OCI-LY3 (cell line): Measurements from ENCODE around the gene SUV39H1.

Source experiments
- H2AFZ ChIP-seq: fragments of 200-600, 300-600 bp; shearing (Covaris generic); 2 replicates; pipeline ENCODE4 v1.6.0; 2014; ENCODE audit warnings: antibody characterized with exemption, low read depth, low read length
- H3K27ac ChIP-seq: fragments of 200-600, 300-600 bp; sonication (generic); 2 replicates; pipeline ENCODE4 v1.5.1; 2014; ENCODE audit warnings: mild to moderate bottlenecking, low read length, moderate library complexity, mixed read lengths
- H3K27me3 ChIP-seq: fragments of 200-600, 300-600 bp; sonication (generic); 2 replicates; pipeline ENCODE4 v1.6.1; 2014; ENCODE audit warnings: low read depth, low read length, mixed read lengths
- H3K36me3 ChIP-seq: fragments of 200-600, 300-600 bp; sonication (generic); replicated peaks from 2 replicates; pipeline ENCODE3; 2014; ENCODE audit warnings: low read depth, low read length, mixed read lengths
- H3K4me1 ChIP-seq: fragments of 300-600, 200-600 bp; sonication (generic); 2 replicates; pipeline ENCODE4 v1.6.1; 2014; ENCODE audit warnings: low read length, mixed read lengths
- H3K4me2 ChIP-seq: fragments of 200-600, 300-600 bp; sonication (generic); 2 replicates; pipeline ENCODE4 v1.6.1; 2014; ENCODE audit warnings: low read length, mixed read lengths
- H3K4me3 ChIP-seq: fragments of 300-600, 200-600 bp; sonication (generic); 2 replicates; pipeline ENCODE4 v1.5.1; 2014; ENCODE audit warnings: antibody characterized with exemption, mild to moderate bottlenecking, low read length, moderate library complexity
- H3K79me2 ChIP-seq: fragments of 300-600, 200-600 bp; shearing (Covaris generic); 2 replicates; pipeline ENCODE4 v1.6.1; 2014; ENCODE audit warnings: mild to moderate bottlenecking, low read length, mixed read lengths
- H3K9ac ChIP-seq: fragments of 300-600, 200-600 bp; shearing (Covaris generic); 2 replicates; pipeline ENCODE4 v1.6.0; 2014; ENCODE audit warnings: mild to moderate bottlenecking, low read length, moderate library complexity
- H3K9me3 ChIP-seq: fragments of 200-600, 300-600 bp; shearing (Covaris generic); 2 replicates; pipeline ENCODE4 v1.6.1; 2014; ENCODE audit warnings: low read length, mixed read lengths; ENCODE audit not compliant: insufficient read depth
- H4K20me1 ChIP-seq: fragments of 200-600, 300-600 bp; sonication (generic); 2 replicates; pipeline ENCODE4 v1.6.1; 2016; ENCODE audit warnings: low read length, mixed read lengths; ENCODE audit not compliant: insufficient read depth
- EZH2phosphoT487 ChIP-seq: fragments of 200-600 bp; shearing (Covaris generic); IDR thresholded peaks from 2 replicates; pipeline ENCODE4 v1.6.1; 2018; ENCODE audit warnings: antibody characterized with exemption, mixed run types, low read depth
- TF ChIP-seq, protein P1 (sequence below): fragments of 200-600, 300-600 bp; sonication (generic); IDR thresholded peaks from 2 replicates; pipeline ENCODE4 v1.5.1; 2014; ENCODE audit warnings: antibody characterized with exemption, low read length, low read depth

The SUV39H1 gene

DNA sequence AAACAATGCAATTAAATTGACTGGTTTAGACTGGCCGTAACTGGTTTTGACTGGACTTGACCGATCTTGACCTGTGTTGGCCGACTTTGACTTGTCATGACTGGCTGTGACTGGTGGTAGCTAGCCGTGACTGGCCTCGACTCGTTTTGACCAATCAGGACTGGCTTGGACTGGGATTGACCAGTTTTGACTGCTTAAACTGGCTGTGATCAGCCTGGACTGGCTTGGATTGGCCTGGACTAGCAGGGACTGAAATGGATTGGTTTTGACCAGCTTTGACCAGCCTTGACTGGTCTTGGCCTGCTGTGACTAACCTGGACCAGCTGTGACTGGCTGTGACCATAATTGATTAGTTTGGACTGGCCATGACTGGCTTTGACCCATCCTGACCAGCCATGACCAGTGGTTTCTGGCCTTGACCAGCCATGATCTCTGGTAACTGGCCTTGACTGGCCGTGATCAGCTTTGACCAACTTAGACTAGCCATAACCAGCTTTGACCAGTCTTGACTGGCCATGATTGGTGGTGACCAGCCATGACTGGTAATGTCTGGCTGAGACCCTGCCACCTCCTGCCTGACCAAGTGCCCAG is 13.1 kb downstream of the SUV39H1 start:
- Histone ChIP-seq H3K9me3 (no peaks in the 10 kb centered on the region), H3K27me3 (no peaks in the 10 kb centered on the region), H3K4me1 (no peaks in the 10 kb centered on the region), H3K4me2 (no peak overlapping the region), H3K27ac (no peak overlapping the region), H4K20me1 (no peaks in the 10 kb centered on the region), H3K36me3 (peaks cover 9% of the 10 kb centered on the region), H2AFZ (no peak overlapping the region), H3K4me3 (no peak overlapping the region), H3K9ac (no peak overlapping the region), H3K79me2 (peaks cover 2% of the 10 kb centered on the region; the same call in 1 of the 2 replicates)
- TF ChIP-seq EZH2phosphoT487: no peak
- TF ChIP-seq, protein P1, sequence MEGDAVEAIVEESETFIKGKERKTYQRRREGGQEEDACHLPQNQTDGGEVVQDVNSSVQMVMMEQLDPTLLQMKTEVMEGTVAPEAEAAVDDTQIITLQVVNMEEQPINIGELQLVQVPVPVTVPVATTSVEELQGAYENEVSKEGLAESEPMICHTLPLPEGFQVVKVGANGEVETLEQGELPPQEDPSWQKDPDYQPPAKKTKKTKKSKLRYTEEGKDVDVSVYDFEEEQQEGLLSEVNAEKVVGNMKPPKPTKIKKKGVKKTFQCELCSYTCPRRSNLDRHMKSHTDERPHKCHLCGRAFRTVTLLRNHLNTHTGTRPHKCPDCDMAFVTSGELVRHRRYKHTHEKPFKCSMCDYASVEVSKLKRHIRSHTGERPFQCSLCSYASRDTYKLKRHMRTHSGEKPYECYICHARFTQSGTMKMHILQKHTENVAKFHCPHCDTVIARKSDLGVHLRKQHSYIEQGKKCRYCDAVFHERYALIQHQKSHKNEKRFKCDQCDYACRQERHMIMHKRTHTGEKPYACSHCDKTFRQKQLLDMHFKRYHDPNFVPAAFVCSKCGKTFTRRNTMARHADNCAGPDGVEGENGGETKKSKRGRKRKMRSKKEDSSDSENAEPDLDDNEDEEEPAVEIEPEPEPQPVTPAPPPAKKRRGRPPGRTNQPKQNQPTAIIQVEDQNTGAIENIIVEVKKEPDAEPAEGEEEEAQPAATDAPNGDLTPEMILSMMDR: no peak

DNA sequence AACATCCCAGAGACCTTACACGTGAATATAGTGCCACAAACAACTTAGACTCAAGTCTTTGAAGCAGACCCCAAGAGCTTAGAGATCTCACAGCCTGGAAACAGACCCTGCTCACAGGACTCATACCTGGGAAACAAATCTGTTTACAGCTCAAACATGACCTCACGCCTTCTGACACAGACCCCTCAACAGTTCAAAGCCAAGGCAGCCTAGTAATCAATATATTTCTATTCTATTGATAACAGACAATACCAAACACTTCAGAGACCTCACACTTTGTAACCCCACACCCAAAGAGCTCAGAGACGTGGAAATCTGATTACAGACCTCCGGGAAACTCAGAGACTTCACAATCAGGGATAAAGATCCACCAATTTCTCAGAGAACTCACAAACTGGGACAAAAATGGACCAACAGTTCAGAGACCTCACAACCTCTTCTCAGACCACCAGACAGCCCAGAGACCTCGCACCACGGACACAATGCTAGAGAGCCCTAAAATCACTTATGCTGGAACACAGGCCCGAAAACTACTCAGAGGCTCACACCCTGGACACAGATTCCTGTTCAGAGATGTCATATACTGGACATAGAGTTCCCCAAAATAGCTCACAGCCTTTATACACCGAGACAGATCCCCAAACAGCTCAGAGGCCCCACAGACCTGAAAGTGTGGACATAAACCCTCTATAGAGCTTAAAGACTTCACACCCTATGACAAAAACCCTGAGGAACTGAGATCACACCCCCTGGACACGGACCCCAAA is 14.8 kb downstream of the SUV39H1 start:
- TF ChIP-seq, protein P1: no peak
- TF ChIP-seq EZH2phosphoT487: no peak
- H4K20me1 ChIP-seq: no peaks in the 10 kb centered on the region
- H3K27me3 ChIP-seq: no peaks in the 10 kb centered on the region
- H3K9ac ChIP-seq: no peak overlapping the region
- H3K79me2 ChIP-seq: no peaks in the 10 kb centered on the region
- no peak overlapping the region for H3K27ac ChIP-seq
- no peak overlapping the region for H3K4me2 ChIP-seq
- no peaks in the 10 kb centered on the region for H3K4me1 ChIP-seq
- H3K36me3 ChIP-seq: peaks cover 9% of the 10 kb centered on the region
- no peaks in the 10 kb centered on the region for H3K9me3 ChIP-seq
- H3K4me3 ChIP-seq: no peak overlapping the region
- no peak overlapping the region for H2AFZ ChIP-seq

GRCh38 chrX:48711929-48712505 is 15.5 kb downstream of the SUV39H1 start:
- Histone ChIP-seq H2AFZ (no peak overlapping the region), H4K20me1 (no peaks in the 10 kb centered on the region), H3K79me2 (no peaks in the 10 kb centered on the region), H3K27ac (no peak overlapping the region), H3K9ac (no peak overlapping the region), H3K9me3 (no peaks in the 10 kb centered on the region), H3K4me1 (no peaks in the 10 kb centered on the region), H3K27me3 (no peaks in the 10 kb centered on the region), H3K4me3 (no peak overlapping the region), H3K36me3 (peaks cover 9% of the 10 kb centered on the region), H3K4me2 (no peak overlapping the region)
- TF ChIP-seq EZH2phosphoT487: no peak
- TF ChIP-seq, protein P1: no peak

GRCh38 chrX:48713847-48714246 is 17.3 kb downstream of the SUV39H1 start:
- Histone ChIP-seq H2AFZ (no peak overlapping the region), H4K20me1 (no peaks in the 10 kb centered on the region), H3K9me3 (no peaks in the 10 kb centered on the region), H3K79me2 (no peaks in the 10 kb centered on the region), H3K27ac (no peak overlapping the region), H3K4me1 (no peaks in the 10 kb centered on the region), H3K36me3 (peaks cover 4% of the 10 kb centered on the region), H3K9ac (no peak overlapping the region), H3K4me2 (no peak overlapping the region), H3K27me3 (no peaks in the 10 kb centered on the region), H3K4me3 (no peak overlapping the region)
- TF ChIP-seq, protein P1: no peak
- no peak for TF ChIP-seq EZH2phosphoT487
